Mucosa of rectum (tissue), 2 donors: ENCODE results near the gene BCR.
A peak's percentile ranks its signal among the peaks of the same experiment; 100 is the strongest.

ENCODE experiments used
- H3K27ac ChIP-seq, 2 donors: one replicate each; pipeline ENCODE4 v1.7.0; 2013; ENCODE audit warnings: inconsistent platforms in 2 of 2, low read depth in 2 of 2, low read length in 2 of 2
- H3K27me3 ChIP-seq, 2 donors: one replicate each; pipeline ENCODE4 v1.7.0; 2013; ENCODE audit warnings: low read length in 2 of 2; ENCODE audit not compliant: control insufficient read depth in 2 of 2, insufficient read depth in 2 of 2
- H3K36me3 ChIP-seq, 2 donors: one replicate each; pipeline ENCODE4 v1.7.0; 2013; ENCODE audit warnings: low read length in 2 of 2; ENCODE audit not compliant: control insufficient read depth in 2 of 2, insufficient read depth in 2 of 2
- H3K4me1 ChIP-seq, 2 donors: one replicate each; pipeline ENCODE4 v1.7.0; 2013; ENCODE audit warnings: low read length in 2 of 2, mild to moderate bottlenecking in 1 of 2; ENCODE audit not compliant: control insufficient read depth in 2 of 2, insufficient read depth in 2 of 2
- H3K4me3 ChIP-seq, 2 donors: one replicate each; pipeline ENCODE4 v1.7.0; 2013; ENCODE audit warnings: low read length in 2 of 2
- H3K9ac ChIP-seq, 2 donors: one replicate each; pipeline ENCODE4 v1.7.0; 2013; ENCODE audit warnings: low read length in 2 of 2, low read depth in 1 of 2, mild to moderate bottlenecking in 1 of 2
- H3K9me3 ChIP-seq, 2 donors: one replicate each; pipeline ENCODE4 v1.7.0; 2013; ENCODE audit warnings: low read length in 2 of 2; ENCODE audit not compliant: control insufficient read depth in 2 of 2
- donor health status: healthy.
- donor health status: Normal muscosa, but diverticular disease.

The BCR gene

GRCh38 chr22:23281406-23282088 is 101.2 kb downstream of the BCR start:
- H3K4me1 ChIP-seq: peaks cover 19 to 25% of the 10 kb centered on the region in 2 donors
- no peak overlapping the region for H3K4me3 ChIP-seq
- peak overlapping the region; percentile 6 to 48 for H3K27ac ChIP-seq
- H3K36me3 ChIP-seq: peaks cover 24 to 27% of the 10 kb centered on the region in 2 donors
- H3K9me3 ChIP-seq: no peaks in the 10 kb centered on the region
- no peak overlapping the region for H3K9ac ChIP-seq
- no peaks in the 10 kb centered on the region for H3K27me3 ChIP-seq

GRCh38 chr22:23282089-23282501 is 101.8 kb downstream of the BCR start:
- H3K36me3 ChIP-seq: peaks cover 21 to 27% of the 10 kb centered on the region in 2 donors
- H3K27me3 ChIP-seq: no peaks in the 10 kb centered on the region
- no peaks in the 10 kb centered on the region for H3K9me3 ChIP-seq
- no peak overlapping the region for H3K9ac ChIP-seq
- H3K27ac ChIP-seq: peak overlapping the region; percentile 6 to 48
- peaks cover 19 to 25% of the 10 kb centered on the region in 2 donors for H3K4me1 ChIP-seq
- no peak overlapping the region for H3K4me3 ChIP-seq

GRCh38 chr22:23282516-23282915 is 102.2 kb downstream of the BCR start:
- no peaks in the 10 kb centered on the region for H3K9me3 ChIP-seq
- H3K36me3 ChIP-seq: peaks cover 21 to 30% of the 10 kb centered on the region in 2 donors
- H3K4me1 ChIP-seq: peaks cover 19 to 25% of the 10 kb centered on the region in 2 donors
- H3K4me3 ChIP-seq: no peak overlapping the region
- no peak overlapping the region for H3K9ac ChIP-seq
- no peaks in the 10 kb centered on the region for H3K27me3 ChIP-seq
- H3K27ac ChIP-seq: no peak overlapping the region

GRCh38 chr22:23282986-23283385 is 102.7 kb downstream of the BCR start:
- no peak overlapping the region for H3K9ac ChIP-seq
- peaks cover 18 to 35% of the 10 kb centered on the region in 2 donors for H3K36me3 ChIP-seq
- peaks cover 19 to 25% of the 10 kb centered on the region in 2 donors for H3K4me1 ChIP-seq
- no peaks in the 10 kb centered on the region for H3K27me3 ChIP-seq
- H3K27ac ChIP-seq: no peak overlapping the region
- no peak overlapping the region for H3K4me3 ChIP-seq
- no peaks in the 10 kb centered on the region for H3K9me3 ChIP-seq

GRCh38 chr22:23283591-23284503 is 103.5 kb downstream of the BCR start:
- H3K27me3 ChIP-seq: no peaks in the 10 kb centered on the region
- H3K27ac ChIP-seq: no peak overlapping the region
- H3K36me3 ChIP-seq: peaks cover 18 to 38% of the 10 kb centered on the region in 2 donors
- peaks cover 16 to 21% of the 10 kb centered on the region in 2 donors for H3K4me1 ChIP-seq
- H3K4me3 ChIP-seq: no peak overlapping the region
- H3K9me3 ChIP-seq: no peaks in the 10 kb centered on the region
- no peak overlapping the region for H3K9ac ChIP-seq

- H3K4me3 ChIP-seq: no peak overlapping the region
- no peaks in the 10 kb centered on the region for H3K9me3 ChIP-seq
- H3K4me1 ChIP-seq: peaks cover 10 to 14% of the 10 kb centered on the region in 2 donors
- H3K27me3 ChIP-seq: no peaks in the 10 kb centered on the region
- H3K9ac ChIP-seq: no peak overlapping the region
- no peak overlapping the region for H3K27ac ChIP-seq
- peaks cover 24 to 42% of the 10 kb centered on the region in 2 donors for H3K36me3 ChIP-seq
These were observed 104.3 kb downstream of the BCR start for GRCh38 chr22:23284504-23285033.

- Histone ChIP-seq H3K27me3 (no peaks in the 10 kb centered on the region), H3K27ac (no peak overlapping the region), H3K36me3 (peaks cover 27 to 44% of the 10 kb centered on the region in 2 donors), H3K9ac (no peak overlapping the region), H3K9me3 (no peaks in the 10 kb centered on the region), H3K4me3 (no peak overlapping the region), H3K4me1 (peaks cover 10 to 11% of the 10 kb centered on the region in 2 donors)
These were observed 104.9 kb downstream of the BCR start for GRCh38 chr22:23285236-23285635.

- H3K9ac ChIP-seq: no peak overlapping the region
- no peaks in the 10 kb centered on the region for H3K27me3 ChIP-seq
- H3K9me3 ChIP-seq: no peaks in the 10 kb centered on the region
- H3K36me3 ChIP-seq: peaks cover 27 to 44% of the 10 kb centered on the region in 2 donors
- H3K27ac ChIP-seq: no peak overlapping the region
- no peak overlapping the region for H3K4me3 ChIP-seq
- peaks cover 12 to 14% of the 10 kb centered on the region in 2 donors for H3K4me1 ChIP-seq
These were observed 105.4 kb downstream of the BCR start for GRCh38 chr22:23285734-23286133.

GRCh38 chr22:23286296-23286695 is 106.0 kb downstream of the BCR start:
- Histone ChIP-seq H3K9me3 (no peaks in the 10 kb centered on the region), H3K27ac (no peak overlapping the region), H3K9ac (no peak overlapping the region), H3K36me3 (peaks cover 27 to 44% of the 10 kb centered on the region in 2 donors), H3K27me3 (no peaks in the 10 kb centered on the region), H3K4me1 (peaks cover 12 to 14% of the 10 kb centered on the region in 2 donors), H3K4me3 (no peak overlapping the region)
